ENCODE data around the gene HPSE2.

The HPSE2 gene

GRCh38 chr10:98423691-98424120 lies 811.9 kb downstream of the HPSE2 start:
- DNase-seq = peak in 1 of 2 experiments; percentile 66

DNA sequence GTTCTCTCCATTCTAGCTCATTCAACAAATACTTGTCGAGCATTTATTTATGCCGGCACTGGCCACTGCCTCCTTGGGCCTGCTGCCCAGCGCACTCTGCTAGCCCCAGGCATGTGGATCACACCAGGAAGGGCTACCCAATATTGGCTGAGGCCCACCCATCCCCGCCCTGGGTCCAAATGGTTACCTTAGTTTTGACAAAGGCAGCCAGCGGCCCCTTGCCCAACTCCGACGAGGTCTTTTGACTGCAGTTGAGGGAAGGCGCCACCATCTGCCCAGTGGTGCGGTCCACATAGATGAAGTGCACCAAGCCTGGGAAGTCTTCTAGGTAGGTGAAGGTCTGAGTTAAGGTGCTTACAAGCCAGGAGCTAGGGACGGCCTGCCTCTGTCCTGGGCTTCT lies 813.5 kb downstream of the HPSE2 start:
- no peak for DNase-seq

DNA sequence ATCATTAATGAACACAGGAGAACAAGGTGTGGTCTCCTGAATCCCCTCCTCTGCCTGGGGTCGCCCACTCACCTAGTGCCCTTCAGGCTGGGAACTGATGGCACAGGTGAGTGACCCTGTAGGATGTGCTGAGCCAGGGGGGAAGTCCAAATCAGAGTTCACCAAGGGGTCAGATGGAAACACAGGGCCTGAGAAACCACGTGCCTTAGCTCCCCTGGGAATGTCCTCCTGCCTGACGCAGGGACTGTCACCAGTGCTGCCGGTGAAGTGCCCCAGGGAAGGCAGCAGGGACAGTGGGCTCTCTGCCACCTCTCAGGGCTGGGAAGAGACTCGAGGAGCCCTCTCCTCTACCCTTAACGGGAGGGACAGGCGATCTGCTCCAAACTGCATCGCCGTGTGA lies 814.9 kb downstream of the HPSE2 start:
- DNase-seq = no peak

GRCh38 chr10:98419469-98420261 lies 816.0 kb downstream of the HPSE2 start:
- no peak for DNase-seq

DNA sequence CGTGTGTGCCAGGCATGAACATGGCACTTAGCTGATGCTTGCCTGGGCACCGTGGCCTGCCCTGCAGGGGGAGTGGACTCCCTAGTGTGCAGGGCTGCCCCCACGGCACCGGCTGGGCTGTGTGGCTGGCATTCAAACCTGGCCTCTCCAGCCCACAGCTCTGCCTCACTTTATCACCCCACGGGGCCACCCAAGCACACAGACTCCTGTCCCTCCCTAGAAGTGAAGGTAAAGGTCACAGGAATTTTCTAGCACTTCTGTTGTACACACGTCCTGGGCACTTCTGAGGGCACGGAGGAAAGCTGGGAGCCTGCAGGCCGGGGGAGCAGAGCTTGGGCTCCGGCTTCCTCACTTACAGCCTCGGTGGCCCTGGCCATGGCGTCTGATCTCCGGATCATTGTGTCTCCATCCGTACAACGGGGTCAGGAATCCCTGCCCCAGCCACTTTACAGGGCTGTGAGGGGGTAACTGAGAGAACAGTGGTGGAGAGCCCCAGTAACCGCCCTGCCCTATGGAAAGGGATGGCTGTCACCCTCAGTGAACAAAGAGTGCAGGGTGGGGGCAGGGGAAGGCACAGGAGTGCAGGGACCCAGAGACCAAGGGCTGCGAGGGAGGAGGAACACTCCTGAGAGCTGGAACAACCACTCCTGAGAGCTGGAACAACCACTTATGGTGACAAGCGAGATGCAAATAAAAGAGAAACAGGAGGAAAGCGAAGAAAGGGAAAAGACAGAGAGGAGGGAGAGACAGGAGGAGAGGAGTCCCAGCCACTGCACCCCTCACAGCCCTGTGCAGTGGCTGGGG lies 816.8 kb downstream of the HPSE2 start:
- no peak for DNase-seq

- DNase-seq = no peak
Measured at GRCh38 chr10:98417973-98418664, 817.5 kb downstream of the HPSE2 start.

GRCh38 chr10:98417481-98417959 lies 818.1 kb downstream of the HPSE2 start:
- no peak for DNase-seq

DNA sequence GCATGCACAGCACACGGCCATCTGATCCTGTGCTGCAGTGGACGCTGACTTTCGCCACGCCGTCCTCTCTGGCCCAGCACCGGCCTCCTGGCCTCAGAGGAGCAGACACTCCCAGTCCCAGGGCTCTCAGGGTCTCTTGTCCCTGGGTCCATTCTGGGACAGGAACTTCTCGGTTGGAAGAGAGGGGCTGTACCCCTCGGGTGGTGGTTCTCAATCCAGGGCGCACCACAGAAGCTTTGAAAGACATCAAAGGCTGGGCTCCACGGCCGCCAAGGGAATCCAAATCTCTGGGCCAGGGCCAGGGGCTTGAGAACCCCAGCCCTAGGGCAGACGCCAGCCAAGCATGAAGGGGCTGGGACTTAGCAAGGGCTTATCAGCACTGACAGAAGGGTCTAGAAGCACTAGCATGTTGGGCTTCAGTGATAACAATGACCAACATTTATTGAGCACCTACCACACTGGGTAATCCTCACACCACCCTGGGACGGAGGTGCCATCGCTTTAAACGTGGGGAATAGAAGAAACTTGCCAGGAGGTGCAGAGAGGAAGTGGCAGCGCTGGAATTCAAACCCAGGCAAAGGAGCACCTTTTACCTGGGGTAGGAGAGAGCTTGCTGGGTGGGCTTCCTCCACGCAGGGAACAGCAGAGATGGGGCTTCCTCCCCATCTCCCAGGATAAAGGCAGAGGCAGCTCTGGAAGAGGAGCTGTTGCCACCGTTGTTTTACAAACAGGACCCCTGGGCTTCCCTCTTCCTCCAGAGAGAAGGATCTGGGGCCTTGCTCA lies 818.9 kb downstream of the HPSE2 start:
- no peak for DNase-seq

- DNase-seq = no peak
Measured at GRCh38 chr10:98415731-98416119, 819.9 kb downstream of the HPSE2 start.

DNA sequence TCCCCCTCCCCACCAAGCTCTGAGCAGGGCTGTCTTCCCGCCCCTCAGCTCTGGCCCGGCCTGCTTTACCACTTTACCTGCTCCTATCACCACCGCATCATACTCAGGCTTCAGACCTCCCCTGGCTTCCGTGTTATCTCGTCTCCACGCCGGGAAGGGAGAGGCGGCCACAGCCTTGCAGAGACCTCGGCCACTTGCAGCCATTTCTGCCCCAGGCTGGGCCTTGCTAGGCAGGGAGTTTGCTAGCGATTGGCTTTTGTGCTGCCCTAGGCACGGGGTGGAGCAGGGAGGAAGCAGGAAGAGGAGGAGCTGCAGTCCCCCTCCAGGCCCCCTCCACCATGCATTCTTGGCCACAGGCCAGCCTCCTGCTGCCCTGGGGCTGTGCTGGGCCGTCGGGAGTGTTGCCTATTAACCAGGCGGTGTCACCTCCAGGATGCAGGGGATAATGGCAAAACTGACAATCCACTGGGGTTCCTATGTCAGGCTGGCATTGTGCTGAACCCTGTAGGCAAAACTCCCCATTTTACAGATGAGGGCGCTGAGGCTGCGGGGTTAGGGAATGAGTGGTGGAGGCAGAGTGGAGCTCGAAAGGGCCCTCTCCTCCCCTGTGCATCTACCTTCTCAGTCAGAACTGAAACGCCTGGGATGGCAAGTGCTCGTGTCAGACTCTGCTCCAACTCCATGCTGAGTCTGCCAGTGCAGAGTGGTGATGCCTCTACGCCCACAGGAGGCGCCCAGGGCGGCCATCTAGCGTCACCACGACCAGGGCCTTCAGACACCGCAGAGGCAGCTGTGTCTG lies 820.5 kb downstream of the HPSE2 start, which contains the start of gene PYROXD2:
Gene PYROXD2, minus strand, starts transcription at position 251 of the 799 bp plus-strand sequence. Its CDS starts 47 bp downstream, at position 204.
- DNase-seq = peak in 1 of 2 experiments; percentile 15

- no peak for DNase-seq
Measured at GRCh38 chr10:98414578-98414931, 821.1 kb downstream of the HPSE2 start.

- no peak for DNase-seq
Measured at GRCh38 chr10:98411768-98412167, 823.9 kb downstream of the HPSE2 start.

DNA sequence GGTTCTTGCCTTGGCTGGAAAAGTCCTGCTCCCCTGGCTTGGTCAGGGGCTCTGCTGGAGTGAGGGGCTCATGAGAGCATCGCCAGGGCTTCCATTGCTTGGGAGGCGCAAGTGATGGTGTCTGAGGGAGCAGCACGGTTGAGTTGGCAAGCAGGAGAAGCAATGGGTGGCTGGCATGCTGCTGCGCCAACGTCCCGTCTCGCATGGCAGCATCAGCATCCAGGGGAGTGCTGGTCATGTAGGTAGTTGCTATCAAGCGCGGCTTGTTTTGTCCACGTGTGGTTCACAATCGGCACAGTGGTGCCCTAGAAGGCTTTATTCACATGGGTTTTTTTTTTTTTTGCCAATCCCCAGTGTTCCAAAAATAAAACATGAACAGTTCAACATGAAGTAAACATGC lies 824.5 kb downstream of the HPSE2 start:
- no peak for DNase-seq

- DNase-seq = no peak
Measured at GRCh38 chr10:98410759-98411158, 824.9 kb downstream of the HPSE2 start.

GRCh38 chr10:98410135-98410743 lies 825.4 kb downstream of the HPSE2 start:
- no peak for DNase-seq

GRCh38 chr10:98408799-98409198 lies 826.9 kb downstream of the HPSE2 start:
- no peak for DNase-seq

GRCh38 chr10:98407744-98408241 lies 827.9 kb downstream of the HPSE2 start:
- DNase-seq = no peak
